AG09309 (cell line): ENCODE data around the gene ARHGAP6.
A peak's percentile ranks its signal among the peaks of the same experiment; 100 is the strongest.

Source experiments
- DNase-seq: peaks from one replicate; pipeline ENCODE4 v3.0.0-alpha.2; 2010; ENCODE audit warnings: low read depth
- H3K4me3 ChIP-seq: 2 replicates; pipeline ENCODE4 v1.5.1; 2011; ENCODE audit warnings: mild to moderate bottlenecking, low read depth, low read length, moderate library complexity; ENCODE audit not compliant: control insufficient read depth
- CTCF ChIP-seq: IDR thresholded peaks from 2 replicates; pipeline ENCODE4 v1.5.1; 2011; ENCODE audit warnings: mild to moderate bottlenecking, low read depth, low read length, inconsistent platforms; ENCODE audit not compliant: insufficient read depth, control insufficient read depth; ENCODE audit errors: missing control alignments

ARHGAP6 gene

GRCh38 chrX:11535156-11535919, 130.4 kb downstream of the ARHGAP6 start:
- TF ChIP-seq CTCF = no peak
- DNase-seq = no peak
- no peak overlapping the region for H3K4me3 ChIP-seq

- peak; percentile 66 for TF ChIP-seq CTCF
- DNase-seq = peak; percentile 77
- no peak overlapping the region for H3K4me3 ChIP-seq
Measured at GRCh38 chrX:11533199-11533651, 132.5 kb downstream of the ARHGAP6 start.

- no peak for TF ChIP-seq CTCF
- DNase-seq = no peak
- H3K4me3 ChIP-seq = no peak overlapping the region
Measured at GRCh38 chrX:11532291-11533078, 133.2 kb downstream of the ARHGAP6 start.

GRCh38 chrX:11531226-11531625, 134.5 kb downstream of the ARHGAP6 start:
- H3K4me3 ChIP-seq = no peak overlapping the region
- DNase-seq = no peak
- TF ChIP-seq CTCF = peak; percentile 39

GRCh38 chrX:11530621-11531020, 135.1 kb downstream of the ARHGAP6 start:
- no peak for TF ChIP-seq CTCF
- no peak overlapping the region for H3K4me3 ChIP-seq
- no peak for DNase-seq

- H3K4me3 ChIP-seq = no peak overlapping the region
- no peak for DNase-seq
- TF ChIP-seq CTCF = no peak
Measured at GRCh38 chrX:11528623-11529022, 137.1 kb downstream of the ARHGAP6 start.
